K562 (cell line): ENCODE measurements around the gene CCDC183. TPM values are rescaled to one million over a fixed set of nuclear protein-coding genes. Genes with fewer than 3 reads are reported as not detected.

Experiments
- AFF4 ChIP-seq: sonication (generic); formaldehyde crosslinking; IDR thresholded peaks from 2 replicates; pipeline ENCODE4 v1.8.0; 2023; ENCODE audit warnings: mild to moderate bottlenecking, missing genetic modification reagents
- E2F6 ChIP-seq, 2 experiments: IDR thresholded peaks; 2 replicates each; pipeline ENCODE4 v1.6.1; 2011; ENCODE audit warnings: borderline replicate concordance in 1 of 2, control low read depth in 1 of 2, low read depth in 1 of 2, low read length in 1 of 2, mild to moderate bottlenecking in 1 of 2, mixed read lengths in 1 of 2, moderate library complexity in 1 of 2; ENCODE audit not compliant: insufficient read depth in 1 of 2, insufficient read length in 1 of 2, poor library complexity in 1 of 2, severe bottlenecking in 1 of 2; ENCODE audit errors: extremely low read depth in 1 of 2
- GATA2 ChIP-seq: sonication (generic); formaldehyde crosslinking; IDR thresholded peaks from 2 replicates; pipeline ENCODE4 v1.4.0; 2020; ENCODE audit warnings: mild to moderate bottlenecking, missing genetic modification reagents
- KAT2B ChIP-seq: IDR thresholded peaks from one replicate; pipeline ENCODE4 v1.6.1; 2012; ENCODE audit warnings: low read depth, mild to moderate bottlenecking, control low read depth, inconsistent platforms, low read length, moderate library complexity
- MAX ChIP-seq: sonication (generic); formaldehyde crosslinking; IDR thresholded peaks from 2 replicates; pipeline ENCODE4 v1.9.0; 2022; ENCODE audit warnings: mild to moderate bottlenecking, missing genetic modification reagents
- MEIS2 ChIP-seq: fragments of 450-650 bp; IDR thresholded peaks from 2 replicates; pipeline ENCODE4 v1.6.1; 2014; ENCODE audit warnings: mild to moderate bottlenecking; ENCODE audit not compliant: partially characterized antibody
- NFYB ChIP-seq: IDR thresholded peaks from 2 replicates; pipeline ENCODE4 v1.6.1; 2011; ENCODE audit warnings: mild to moderate bottlenecking, moderate library complexity; ENCODE audit not compliant: insufficient read length; ENCODE audit errors: extremely low read depth
- RNF219 ChIP-seq: fragments of 250-450 bp; sonication (Bioruptor Pico); IDR thresholded peaks from 2 replicates; pipeline ENCODE4 v1.5.0; 2022; ENCODE audit warnings: mild to moderate bottlenecking
- SIN3B ChIP-seq: fragments of 450-650 bp; IDR thresholded peaks from 2 replicates; pipeline ENCODE4 v1.6.1; 2017; ENCODE audit warnings: low read depth, mild to moderate bottlenecking, moderate library complexity
- SMAD4 ChIP-seq: fragments of 250-450 bp; sonication (Bioruptor Pico); conservative IDR thresholded peaks from 2 replicates; pipeline ENCODE4 v1.8.0; 2021; ENCODE audit warnings: inconsistent platforms, mild to moderate bottlenecking, moderate library complexity
- SREBF2 ChIP-seq: sonication (generic); formaldehyde crosslinking; IDR thresholded peaks from 2 replicates; pipeline ENCODE4 v1.4.0; 2020; ENCODE audit warnings: mild to moderate bottlenecking, missing genetic modification reagents
- USF1 ChIP-seq: sonication (generic); formaldehyde crosslinking; IDR thresholded peaks from 2 replicates; pipeline ENCODE4 v1.9.0; 2022; ENCODE audit warnings: mild to moderate bottlenecking, missing genetic modification reagents
- USF2 ChIP-seq: sonication (generic); formaldehyde crosslinking; IDR thresholded peaks from 2 replicates; pipeline ENCODE4 v1.5.0; 2020; ENCODE audit warnings: missing genetic modification reagents
- ZFX ChIP-seq: sonication (generic); formaldehyde crosslinking; IDR thresholded peaks from 2 replicates; pipeline ENCODE4 v1.8.0; 2022; ENCODE audit warnings: mild to moderate bottlenecking, missing genetic modification reagents, moderate library complexity
- ZNF764 ChIP-seq: fragments of 250-450 bp; sonication (Bioruptor Pico); IDR thresholded peaks from 2 replicates; pipeline ENCODE4 v1.4.0; 2020; ENCODE audit warnings: low read depth, mild to moderate bottlenecking, moderate library complexity
- ZNF766 ChIP-seq: fragments of 200-800 bp; sonication (Bioruptor generic); conservative IDR thresholded peaks from 2 replicates; pipeline ENCODE4 v1.6.1; 2016; ENCODE audit warnings: missing genetic modification characterization, missing compliant biosample characterization
- polyA plus RNA-seq, 8 experiments: library from polyadenylated mRNA; depleted of rRNA in 4 of 8; stranded (reverse) in 5 of 8; unstranded in 3 of 8; fragments of >200 nt; fragmentation: Nextera tagmentation in 2 of 8; fragmentation: Illumina TruSeq in 1 of 8; extraction: Ambion mirVana in 2 of 8; extraction: Trizol in 1 of 8; gene quantifications; 2 replicates each; pipeline versions ENCODE4 v1.2.1 to v1.2.3, GENCODE V29; 2011 to 2014; ENCODE audit warnings: inconsistent platforms in 1 of 8, missing spikeins in 1 of 8
- total RNA-seq, 7 experiments: library from RNA; depleted of rRNA in 6 of 7; stranded (reverse); fragments of >200 nt in 6 of 7; fragmentation: Illumina TruSeq in 2 of 7; extraction: Trizol in 2 of 7; gene quantifications; 2 replicates each; pipeline versions ENCODE4 v1.2.1 to v1.2.3, GENCODE V29; 2011 to 2021; ENCODE audit warnings: low replicate concordance in 1 of 7

CCDC183 gene
- total and polyA plus RNA-seq, 9 of the 15 experiments (the other 6 are each of a cell fraction or from before 2014, with no cell fraction given) = 0.21 to 0.60 (median 0.29) TPM; not detected in 4

GRCh38 chr9:136773386-136774044, 22.6 kb upstream of the CCDC183 start (continued):
- TF ChIP-seq SMAD4 (no peak), MEIS2 (no peak), USF2 (peak; percentile 98), USF1 (peak; percentile 99), NFYB (peak; percentile 89), ZNF766 (CRISPR knock-in tag) (no peak), SREBF2 (CRISPR knock-in tag) (no peak), AFF4 (no peak), E2F6 (IDR thresholded peaks at IDR 0.05; ENCODE audit: borderline replicate concordance in 1 of 2, extremely low read depth in 1 of 2, insufficient read depth in 1 of 2, insufficient read length in 1 of 2, low read depth in 1 of 2, low read length in 1 of 2, poor library complexity in 1 of 2, severe bottlenecking in 1 of 2) (peak in 1 of 2 experiments; percentile 77), ZFX (no peak), KAT2B (no peak), RNF219 (CRISPR knock-in tag) (no peak), ZNF764 (CRISPR knock-in tag) (no peak), GATA2 (no peak), SIN3B (no peak), MAX (CRISPR knock-in tag) (peak; percentile 46)
